ENCODE data around the gene PLPP1.

GRCh38 chr5:55421074-55421529 lies 113.7 kb downstream of the PLPP1 start:
- TF ChIP-seq CTCF (IDR thresholded peaks at IDR 0.05; ENCODE audit: low read length) (no peak), EZH2 (optimal IDR thresholded peaks at IDR 0.05; ENCODE audit: low read depth, low read length) (no peak), EZH2phosphoT487 (IDR thresholded peaks at IDR 0.05; ENCODE audit: low read length) (no peak)
